ENCODE results near the gene ZCCHC14.
"Not testable (repeated sequence)": the region's sequence is repeated elsewhere in the genome, so short reads cannot be mapped to it uniquely, and the experiment has no call there.

ZCCHC14 gene

GRCh38 chr16:87495578-87496446, 3.0 kb upstream of the ZCCHC14 start:
- DNase-seq, result no peak

DNA sequence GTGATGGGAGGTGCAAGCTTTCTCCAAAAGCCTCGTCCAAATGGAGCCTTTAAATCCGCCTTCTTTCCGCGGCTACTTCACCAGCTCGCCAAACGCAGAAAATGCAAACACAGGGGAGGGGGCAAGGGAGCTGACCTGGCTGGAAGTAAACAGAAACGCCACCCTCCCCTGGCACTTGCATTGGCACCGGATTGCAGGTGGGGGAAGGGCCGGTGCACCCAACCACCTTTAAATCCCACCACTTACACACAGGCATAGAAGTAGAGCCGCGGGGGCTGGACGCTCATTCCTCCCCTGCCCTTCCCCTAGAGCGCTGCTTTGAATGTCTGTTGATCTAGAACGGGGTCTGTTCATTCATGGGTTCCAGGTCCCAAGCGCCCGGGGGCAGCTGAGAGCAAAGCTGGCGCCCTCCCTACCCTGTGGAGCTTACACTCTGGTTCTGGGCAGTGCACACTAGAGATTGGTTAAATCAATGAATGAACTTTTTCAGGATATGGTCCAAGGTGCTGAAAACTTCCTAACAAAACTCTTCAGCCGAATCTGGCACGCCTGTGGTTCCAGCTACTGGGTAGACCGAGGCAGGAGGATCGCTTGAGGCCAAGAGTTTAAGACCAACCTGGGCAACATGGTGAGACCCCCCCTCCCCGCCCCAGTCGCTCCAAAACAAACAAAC, 920 bp upstream of the ZCCHC14 start:
- DNase-seq, result no peak

DNA sequence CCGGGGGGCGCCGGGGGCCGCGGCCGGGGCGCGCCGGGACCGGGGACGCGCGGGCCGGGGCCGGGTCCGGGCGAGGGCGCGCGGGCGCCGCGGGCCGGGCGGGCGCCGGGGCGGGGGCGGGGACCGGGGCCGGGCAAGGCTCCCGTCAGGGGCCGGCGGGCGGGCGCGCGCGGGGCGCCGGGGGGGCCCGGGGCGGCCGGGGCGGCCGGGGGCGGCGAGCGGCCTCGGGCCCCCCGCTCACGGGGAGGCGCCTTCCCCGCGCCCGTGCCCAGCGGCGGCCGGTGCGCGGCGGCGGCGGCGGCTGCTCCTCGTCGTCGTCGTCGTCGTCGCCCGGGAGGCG, 563 bp downstream of the ZCCHC14 start:
- no peak for DNase-seq

- DNase-seq, result peak; percentile 6
Observed at GRCh38 chr16:87491522-87492290, 1.1 kb downstream of the ZCCHC14 start.

DNA sequence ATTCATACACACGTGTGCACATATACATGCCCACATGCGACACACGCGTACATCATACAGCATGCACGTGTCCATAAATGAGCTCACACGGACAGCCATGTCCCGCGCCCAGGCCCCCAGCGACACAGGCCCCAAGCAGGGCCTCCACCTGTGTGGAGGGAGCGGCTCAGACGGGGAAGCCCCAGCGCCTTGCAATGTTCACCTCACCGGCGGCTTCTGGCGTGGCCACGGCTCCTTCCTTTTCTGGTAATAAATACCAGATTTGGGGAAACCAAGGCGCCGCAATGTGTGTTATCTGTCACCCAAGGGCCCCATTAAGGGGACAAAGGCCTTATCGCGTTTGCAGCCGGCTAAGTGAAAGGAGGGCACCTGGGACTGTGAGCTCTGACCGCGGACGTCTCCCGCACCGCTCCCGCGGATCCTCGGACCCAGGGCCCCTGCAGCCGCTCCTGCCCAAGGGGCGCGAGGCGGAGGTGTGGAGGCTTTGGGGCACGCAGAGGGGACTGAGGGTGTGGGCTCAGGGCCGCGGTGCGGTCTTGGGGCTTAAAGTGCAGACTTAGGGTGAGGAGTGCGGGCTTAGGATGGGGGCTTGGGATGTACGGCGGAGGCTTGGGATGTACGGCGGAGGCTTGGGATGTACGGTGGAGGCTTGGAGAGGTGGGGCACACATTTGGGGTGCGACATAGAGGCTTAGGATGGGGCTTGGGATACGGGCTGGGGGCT, 1.9 kb downstream of the ZCCHC14 start:
- peak; percentile 48 for DNase-seq

GRCh38 chr16:87490096-87490798, 2.6 kb downstream of the ZCCHC14 start:
- no peak for DNase-seq

GRCh38 chr16:87489434-87490045, 3.3 kb downstream of the ZCCHC14 start:
- no peak for DNase-seq

- DNase-seq, result not testable (repeated sequence)
Observed at GRCh38 chr16:87488960-87489359, 3.9 kb downstream of the ZCCHC14 start.

GRCh38 chr16:87487361-87487924, 5.4 kb downstream of the ZCCHC14 start:
- DNase-seq, result no peak

- no peak for DNase-seq
Observed at GRCh38 chr16:87486713-87487247, 6.0 kb downstream of the ZCCHC14 start.

DNA sequence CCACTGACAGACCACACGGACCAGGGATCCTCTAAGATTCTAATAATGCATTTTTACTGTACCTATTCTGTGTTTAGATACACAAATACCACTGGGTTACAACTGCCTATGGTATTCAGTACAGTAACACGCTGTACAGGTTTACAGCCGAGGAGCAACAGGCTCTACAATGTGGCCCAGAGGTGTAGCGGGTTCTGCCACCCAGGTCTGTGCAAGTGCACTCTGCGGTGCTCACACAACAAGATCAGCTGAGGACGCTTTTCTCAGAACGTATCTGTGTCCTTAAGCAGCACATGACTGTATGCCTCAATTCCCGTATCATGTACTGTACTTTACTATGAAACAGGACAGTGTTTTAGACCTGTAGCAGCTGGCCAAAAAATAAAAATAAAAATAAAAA, 6.5 kb downstream of the ZCCHC14 start:
- no peak for DNase-seq

DNA sequence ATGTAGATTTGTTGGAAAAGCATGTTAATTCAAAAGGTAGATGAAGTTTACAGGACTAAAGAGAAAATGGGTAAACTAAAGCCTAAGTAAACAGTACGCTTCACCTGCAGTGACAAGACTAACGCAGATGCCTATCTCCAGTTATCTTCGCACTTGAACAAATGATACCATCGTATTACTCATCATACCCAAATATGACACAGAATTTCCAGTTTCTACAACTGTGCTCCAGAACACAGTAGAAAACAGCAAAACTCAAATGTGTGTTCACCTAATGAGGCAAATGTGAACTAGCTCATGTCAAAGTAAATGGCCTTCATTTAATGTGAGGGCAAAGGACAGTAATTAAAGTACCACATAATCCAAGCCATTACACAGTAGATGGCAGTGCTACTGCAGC, 7.0 kb downstream of the ZCCHC14 start:
- not testable (repeated sequence) for DNase-seq

- DNase-seq, result no peak
Observed at GRCh38 chr16:87484487-87485331, 8.1 kb downstream of the ZCCHC14 start.

GRCh38 chr16:87483481-87483880, 9.3 kb downstream of the ZCCHC14 start:
- no peak for DNase-seq

GRCh38 chr16:87482670-87483069, 10.2 kb downstream of the ZCCHC14 start:
- DNase-seq, result not testable (repeated sequence)

- no peak for DNase-seq
Observed at GRCh38 chr16:87482266-87482665, 10.6 kb downstream of the ZCCHC14 start.

- not testable (repeated sequence) for DNase-seq
Observed at GRCh38 chr16:87481711-87482110, 11.1 kb downstream of the ZCCHC14 start.

GRCh38 chr16:87477209-87477981, 15.4 kb downstream of the ZCCHC14 start:
- DNase-seq, result not testable (repeated sequence)

GRCh38 chr16:87474566-87474996, 18.2 kb downstream of the ZCCHC14 start:
- DNase-seq, result no peak
